ENCODE measurements around the gene TBX2. TPM values are rescaled to one million over a fixed set of nuclear protein-coding genes. Genes with fewer than 3 reads are reported as not detected.

The TBX2 gene
- total RNA-seq, 1 donor from 2014 or later, result 8.6 TPM

DNA sequence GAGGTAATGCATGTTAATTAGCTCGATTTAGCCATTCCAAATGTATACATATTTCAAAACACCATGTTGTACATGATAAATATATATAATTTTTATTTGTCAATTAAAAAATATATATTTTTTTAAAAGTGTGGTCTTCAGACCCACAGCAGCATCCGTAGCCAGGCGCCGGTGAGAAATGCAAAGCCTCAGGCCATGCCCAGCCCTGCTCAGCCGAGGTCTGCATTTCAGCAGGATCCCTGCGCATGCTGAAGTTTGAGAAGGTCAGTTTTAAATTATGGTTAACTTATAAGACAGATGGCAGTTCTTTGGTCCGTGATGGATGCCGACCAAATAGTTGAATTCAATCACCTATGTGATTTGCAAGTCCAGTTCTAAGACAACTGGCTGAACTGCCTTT is 28.0 kb upstream of the TBX2 start:
- H3K4me1 Mint-ChIP-seq (ENCODE audit: low read depth), result peaks cover 7% of the 10 kb centered on the region
- H3K9me3 Mint-ChIP-seq (ENCODE audit: low read depth), result no peaks in the 10 kb centered on the region
- TF ChIP-seq, protein P1, sequence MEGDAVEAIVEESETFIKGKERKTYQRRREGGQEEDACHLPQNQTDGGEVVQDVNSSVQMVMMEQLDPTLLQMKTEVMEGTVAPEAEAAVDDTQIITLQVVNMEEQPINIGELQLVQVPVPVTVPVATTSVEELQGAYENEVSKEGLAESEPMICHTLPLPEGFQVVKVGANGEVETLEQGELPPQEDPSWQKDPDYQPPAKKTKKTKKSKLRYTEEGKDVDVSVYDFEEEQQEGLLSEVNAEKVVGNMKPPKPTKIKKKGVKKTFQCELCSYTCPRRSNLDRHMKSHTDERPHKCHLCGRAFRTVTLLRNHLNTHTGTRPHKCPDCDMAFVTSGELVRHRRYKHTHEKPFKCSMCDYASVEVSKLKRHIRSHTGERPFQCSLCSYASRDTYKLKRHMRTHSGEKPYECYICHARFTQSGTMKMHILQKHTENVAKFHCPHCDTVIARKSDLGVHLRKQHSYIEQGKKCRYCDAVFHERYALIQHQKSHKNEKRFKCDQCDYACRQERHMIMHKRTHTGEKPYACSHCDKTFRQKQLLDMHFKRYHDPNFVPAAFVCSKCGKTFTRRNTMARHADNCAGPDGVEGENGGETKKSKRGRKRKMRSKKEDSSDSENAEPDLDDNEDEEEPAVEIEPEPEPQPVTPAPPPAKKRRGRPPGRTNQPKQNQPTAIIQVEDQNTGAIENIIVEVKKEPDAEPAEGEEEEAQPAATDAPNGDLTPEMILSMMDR (IDR thresholded peaks at IDR 0.05), result no peak
- H3K36me3 Mint-ChIP-seq (ENCODE audit: low read depth), result peaks cover 4% of the 10 kb centered on the region
- no peaks in the 10 kb centered on the region for H3K27me3 Mint-ChIP-seq (ENCODE audit: low read depth)
- H3K4me3 Mint-ChIP-seq (ENCODE audit: unreplicated experiment), result no peak overlapping the region
- H3K27ac Mint-ChIP-seq (ENCODE audit: unreplicated experiment), result no peak overlapping the region
- DNase-seq (ENCODE audit: low spot score), result no peak

DNA sequence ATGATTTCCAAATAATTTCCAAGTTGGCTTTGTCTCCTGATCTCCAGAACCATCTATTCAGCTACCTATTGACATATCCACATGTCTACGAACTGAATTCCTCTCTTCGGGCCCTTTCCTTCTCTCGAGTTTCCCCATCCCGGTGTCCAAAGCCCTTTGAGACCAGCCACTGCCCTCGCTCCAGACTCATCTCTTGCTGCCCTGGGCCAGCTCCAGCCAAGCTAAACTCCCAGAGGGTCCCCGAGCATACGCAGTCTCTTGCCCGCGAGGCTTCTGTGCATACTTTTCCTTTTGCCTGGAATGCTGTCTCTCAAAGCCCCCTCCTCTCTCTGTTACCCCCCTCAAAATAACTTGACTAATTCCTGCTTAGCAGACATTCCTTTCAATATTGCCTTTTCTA is 27.2 kb upstream of the TBX2 start:
- Mint-ChIP-seq H3K36me3 (ENCODE audit: low read depth) (peaks cover 4% of the 10 kb centered on the region), H3K4me3 (ENCODE audit: unreplicated experiment) (no peak overlapping the region), H3K9me3 (ENCODE audit: low read depth) (no peaks in the 10 kb centered on the region), H3K27me3 (ENCODE audit: low read depth) (no peaks in the 10 kb centered on the region), H3K4me1 (ENCODE audit: low read depth) (peaks cover 7% of the 10 kb centered on the region), H3K27ac (ENCODE audit: unreplicated experiment) (no peak overlapping the region)
- TF ChIP-seq, protein P1 (IDR thresholded peaks at IDR 0.05), result no peak
- no peak for DNase-seq (ENCODE audit: low spot score)

DNA sequence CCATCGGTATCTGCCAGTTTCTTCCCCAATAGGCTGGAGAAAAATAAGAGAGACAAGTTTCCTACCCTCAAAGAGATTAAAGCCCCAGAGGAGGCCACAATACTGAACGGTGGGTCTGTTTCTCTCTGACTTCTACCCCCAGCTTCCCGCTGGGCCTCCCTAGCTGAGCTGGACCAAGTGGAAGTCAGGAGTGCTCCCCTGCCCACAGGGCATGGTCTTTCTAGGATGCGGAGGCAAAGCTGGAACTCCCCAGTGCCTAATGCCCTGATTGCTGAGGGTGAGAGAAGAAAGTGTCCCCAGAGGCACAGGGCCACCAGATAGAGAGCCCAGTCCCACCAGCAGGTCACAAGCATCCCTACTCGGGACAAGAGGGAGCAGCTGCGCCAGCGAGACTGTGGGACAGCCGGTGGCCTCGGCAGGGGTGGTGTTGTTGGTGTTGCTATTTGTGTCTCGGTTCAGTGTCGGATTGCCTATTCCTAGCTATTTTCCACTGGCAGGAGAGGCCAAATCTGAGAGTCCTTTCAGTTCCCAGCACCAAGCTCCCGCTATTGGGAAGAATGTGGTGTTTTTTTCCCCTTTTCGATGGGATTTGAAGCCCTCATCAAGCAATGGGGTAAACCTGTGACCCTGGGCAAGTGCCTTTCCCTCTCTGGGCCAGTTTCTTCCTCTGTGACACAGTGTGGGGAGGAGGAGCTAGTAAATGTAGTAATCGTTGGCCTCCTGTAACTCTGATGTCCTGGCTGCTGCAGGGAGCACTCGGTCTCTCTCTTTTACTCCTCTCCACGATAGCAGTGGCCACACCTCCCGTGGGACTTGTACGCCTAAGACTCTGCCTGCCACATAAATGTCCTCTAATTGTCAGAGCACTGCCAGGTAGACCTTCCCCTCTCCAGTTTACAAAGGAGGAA is 22.5 kb upstream of the TBX2 start:
- Mint-ChIP-seq H3K36me3 (ENCODE audit: low read depth) (peaks cover 6% of the 10 kb centered on the region), H3K27me3 (ENCODE audit: low read depth) (no peaks in the 10 kb centered on the region), H3K4me1 (ENCODE audit: low read depth) (peaks cover 7% of the 10 kb centered on the region), H3K9me3 (ENCODE audit: low read depth) (no peaks in the 10 kb centered on the region), H3K27ac (ENCODE audit: unreplicated experiment) (no peak overlapping the region), H3K4me3 (ENCODE audit: unreplicated experiment) (no peak overlapping the region)
- DNase-seq (ENCODE audit: low spot score), result no peak
- TF ChIP-seq, protein P1 (IDR thresholded peaks at IDR 0.05), result no peak

DNA sequence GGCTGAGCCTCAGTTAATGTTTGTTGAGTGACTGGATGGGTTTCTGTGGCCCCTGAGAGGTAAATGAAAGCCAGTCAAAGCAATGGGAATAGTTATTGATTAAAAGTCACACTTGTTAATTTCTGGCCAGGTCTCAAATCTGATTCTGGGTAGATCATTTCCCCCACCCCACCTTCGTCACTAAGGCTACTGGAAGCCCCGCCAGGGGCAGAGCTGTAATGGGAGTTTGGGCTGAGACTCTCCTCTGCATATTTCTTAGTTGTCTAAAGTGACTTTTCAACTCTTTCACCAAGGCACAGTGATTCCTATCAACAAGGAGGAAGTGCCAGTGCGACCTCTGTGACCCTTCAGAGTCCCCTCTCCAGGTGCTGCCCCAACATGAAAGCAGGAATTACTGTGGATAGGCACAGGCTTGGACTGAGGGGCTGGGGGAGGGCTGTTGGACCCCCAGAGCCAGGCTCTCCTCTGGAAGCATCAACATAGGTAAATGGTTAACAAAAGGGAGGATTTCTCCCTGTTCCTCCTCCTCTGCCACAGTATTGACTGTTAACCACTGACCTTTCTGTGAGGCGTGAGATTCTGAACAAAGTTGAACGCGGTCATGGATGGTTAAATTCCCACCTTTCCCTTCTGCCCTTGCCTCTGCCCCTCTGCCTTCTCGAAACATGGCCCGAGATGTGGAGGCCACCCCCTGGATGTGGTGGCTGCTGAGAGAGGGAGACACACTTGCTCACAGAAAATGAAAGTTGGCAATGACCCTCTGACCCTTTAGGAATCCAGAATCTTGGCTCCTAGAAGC is 20.8 kb upstream of the TBX2 start:
- no peaks in the 10 kb centered on the region for H3K4me1 Mint-ChIP-seq (ENCODE audit: low read depth)
- TF ChIP-seq, protein P1 (IDR thresholded peaks at IDR 0.05), result no peak
- H3K9me3 Mint-ChIP-seq (ENCODE audit: low read depth), result no peaks in the 10 kb centered on the region
- H3K4me3 Mint-ChIP-seq (ENCODE audit: unreplicated experiment), result no peak overlapping the region
- DNase-seq (ENCODE audit: low spot score), result no peak
- H3K36me3 Mint-ChIP-seq (ENCODE audit: low read depth), result peaks cover 5% of the 10 kb centered on the region
- no peaks in the 10 kb centered on the region for H3K27me3 Mint-ChIP-seq (ENCODE audit: low read depth)
- no peak overlapping the region for H3K27ac Mint-ChIP-seq (ENCODE audit: unreplicated experiment)

DNA sequence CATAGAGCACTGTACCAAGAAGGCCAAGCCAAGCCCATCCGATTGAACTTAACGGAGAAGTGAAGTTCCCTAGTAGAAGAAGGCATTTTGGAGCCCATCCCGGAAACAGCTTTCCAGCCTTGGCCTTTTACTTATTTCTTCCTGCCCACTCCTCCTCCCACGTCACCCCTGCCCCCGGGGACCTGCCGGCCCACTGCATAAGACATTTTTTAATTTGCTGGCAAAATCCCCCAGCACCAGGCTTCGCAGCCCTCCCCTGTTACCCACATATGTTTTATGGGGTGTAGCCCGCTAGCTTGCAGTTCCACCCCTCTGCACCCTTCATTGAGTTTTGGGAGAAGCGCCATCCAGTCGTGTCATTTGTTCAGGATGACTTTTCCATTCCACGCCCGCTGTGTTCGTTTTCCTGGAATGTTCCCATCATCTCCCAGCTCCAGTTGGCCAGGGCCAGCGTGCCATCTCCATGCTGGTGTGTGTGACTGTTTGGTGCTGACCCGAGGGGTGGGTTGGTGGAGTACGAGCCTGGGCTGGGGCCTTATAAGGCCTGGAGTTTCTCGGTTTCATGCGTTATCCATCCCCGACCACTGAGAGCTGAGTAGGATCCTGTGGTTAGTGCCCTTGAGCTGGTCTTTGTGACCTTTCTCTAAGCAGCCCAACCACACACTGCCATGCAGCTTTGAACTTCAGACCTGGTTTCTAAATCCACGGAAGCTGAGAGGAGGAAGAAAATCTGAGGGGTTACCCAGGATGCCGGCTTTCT is 20.0 kb upstream of the TBX2 start:
- H3K9me3 Mint-ChIP-seq (ENCODE audit: low read depth), result no peaks in the 10 kb centered on the region
- no peak for DNase-seq (ENCODE audit: low spot score)
- peaks cover 5% of the 10 kb centered on the region for H3K36me3 Mint-ChIP-seq (ENCODE audit: low read depth)
- H3K27me3 Mint-ChIP-seq (ENCODE audit: low read depth), result no peaks in the 10 kb centered on the region
- no peak overlapping the region for H3K27ac Mint-ChIP-seq (ENCODE audit: unreplicated experiment)
- H3K4me1 Mint-ChIP-seq (ENCODE audit: low read depth), result no peaks in the 10 kb centered on the region
- H3K4me3 Mint-ChIP-seq (ENCODE audit: unreplicated experiment), result no peak overlapping the region
- TF ChIP-seq, protein P1 (IDR thresholded peaks at IDR 0.05), result no peak
